Measurements from ENCODE around the gene CAVIN4.

GRCh38 chr9:100534401-100534800 is 43.5 kb upstream of the CAVIN4 start:
- TF ChIP-seq, protein P1, sequence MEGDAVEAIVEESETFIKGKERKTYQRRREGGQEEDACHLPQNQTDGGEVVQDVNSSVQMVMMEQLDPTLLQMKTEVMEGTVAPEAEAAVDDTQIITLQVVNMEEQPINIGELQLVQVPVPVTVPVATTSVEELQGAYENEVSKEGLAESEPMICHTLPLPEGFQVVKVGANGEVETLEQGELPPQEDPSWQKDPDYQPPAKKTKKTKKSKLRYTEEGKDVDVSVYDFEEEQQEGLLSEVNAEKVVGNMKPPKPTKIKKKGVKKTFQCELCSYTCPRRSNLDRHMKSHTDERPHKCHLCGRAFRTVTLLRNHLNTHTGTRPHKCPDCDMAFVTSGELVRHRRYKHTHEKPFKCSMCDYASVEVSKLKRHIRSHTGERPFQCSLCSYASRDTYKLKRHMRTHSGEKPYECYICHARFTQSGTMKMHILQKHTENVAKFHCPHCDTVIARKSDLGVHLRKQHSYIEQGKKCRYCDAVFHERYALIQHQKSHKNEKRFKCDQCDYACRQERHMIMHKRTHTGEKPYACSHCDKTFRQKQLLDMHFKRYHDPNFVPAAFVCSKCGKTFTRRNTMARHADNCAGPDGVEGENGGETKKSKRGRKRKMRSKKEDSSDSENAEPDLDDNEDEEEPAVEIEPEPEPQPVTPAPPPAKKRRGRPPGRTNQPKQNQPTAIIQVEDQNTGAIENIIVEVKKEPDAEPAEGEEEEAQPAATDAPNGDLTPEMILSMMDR (IDR thresholded peaks at IDR 0.05; ENCODE audit: low read length), result no peak
- no peak for TF ChIP-seq EZH2phosphoT487 (IDR thresholded peaks at IDR 0.05; ENCODE audit: low read length)

All from MM.1S (cell line).